HFF-Myc (cell line): Measurements from ENCODE around the gene BNIP3.

Experiments
- DNase-seq: peaks from one replicate; pipeline ENCODE4 v3.0.0-alpha.2; 2011; ENCODE audit warnings: low read depth; ENCODE audit errors: extremely low read depth
- H3K4me3 ChIP-seq: replicated peaks from 2 replicates; pipeline ENCODE4 v1.5.1; 2011; ENCODE audit warnings: low read depth, mild to moderate bottlenecking, control low read depth, low read length
- CTCF ChIP-seq: IDR thresholded peaks from 2 replicates; pipeline ENCODE4 v1.5.1; 2012; ENCODE audit warnings: mild to moderate bottlenecking, low read depth, low read length, control low read depth; ENCODE audit errors: missing control alignments

Gene BNIP3

GRCh38 chr10:131926743-131927595, 54.8 kb downstream of the BNIP3 start:
- H3K4me3 ChIP-seq, result no peak overlapping the region
- no peak for DNase-seq
- TF ChIP-seq CTCF, result no peak

GRCh38 chr10:131926253-131926652, 55.5 kb downstream of the BNIP3 start:
- DNase-seq, result no peak
- no peak for TF ChIP-seq CTCF

GRCh38 chr10:131925716-131926115, 56.0 kb downstream of the BNIP3 start:
- no peak for DNase-seq
- no peak for TF ChIP-seq CTCF
- H3K4me3 ChIP-seq, result no peak overlapping the region

More at GRCh38 chr10:131926253-131926652, 55.5 kb downstream of the BNIP3 start:
- H3K4me3 ChIP-seq, result no peak overlapping the region

- no peak for TF ChIP-seq CTCF
- no peak for DNase-seq
- H3K4me3 ChIP-seq, result no peak overlapping the region
Measured at GRCh38 chr10:131925011-131925649, 56.6 kb downstream of the BNIP3 start.

- no peak for DNase-seq
- TF ChIP-seq CTCF, result no peak
- H3K4me3 ChIP-seq, result no peak overlapping the region
Measured at GRCh38 chr10:131923038-131923756, 58.5 kb downstream of the BNIP3 start.

GRCh38 chr10:131921184-131921583, 60.5 kb downstream of the BNIP3 start:
- TF ChIP-seq CTCF, result no peak
- DNase-seq, result no peak

More at GRCh38 chr10:131921184-131921583, 60.5 kb downstream of the BNIP3 start:
- H3K4me3 ChIP-seq, result no peak overlapping the region
